GM18861 (cell line): ENCODE results near the gene RBFOX1.

Experiments used
- ATAC-seq: cut with Tn5 transposase; IDR thresholded peaks from one replicate; pipeline ENCODE4 v1.9.1; 2021; ENCODE audit not compliant: unreplicated experiment

RBFOX1 gene

DNA sequence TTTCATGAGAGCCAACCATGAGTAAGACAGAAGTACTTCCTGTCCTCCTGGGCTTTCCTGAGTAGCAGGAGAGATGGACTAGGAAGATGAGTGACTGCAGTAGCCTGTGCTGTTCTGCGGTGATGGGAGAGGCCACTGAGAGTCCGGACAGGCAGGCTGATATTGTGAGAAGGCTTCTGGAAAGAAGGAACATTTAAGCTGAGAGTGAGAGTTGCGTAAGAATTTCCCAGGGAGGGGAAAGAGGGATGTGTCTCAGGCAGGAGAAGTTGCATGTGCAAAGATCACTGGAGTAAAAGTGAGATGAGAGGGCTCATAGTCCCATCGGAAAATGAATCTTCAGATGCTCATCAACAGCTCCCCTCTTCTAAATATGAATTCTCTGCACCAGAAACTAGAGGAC is 258.3 kb downstream of the RBFOX1 start:
- ATAC-seq: no peak

DNA sequence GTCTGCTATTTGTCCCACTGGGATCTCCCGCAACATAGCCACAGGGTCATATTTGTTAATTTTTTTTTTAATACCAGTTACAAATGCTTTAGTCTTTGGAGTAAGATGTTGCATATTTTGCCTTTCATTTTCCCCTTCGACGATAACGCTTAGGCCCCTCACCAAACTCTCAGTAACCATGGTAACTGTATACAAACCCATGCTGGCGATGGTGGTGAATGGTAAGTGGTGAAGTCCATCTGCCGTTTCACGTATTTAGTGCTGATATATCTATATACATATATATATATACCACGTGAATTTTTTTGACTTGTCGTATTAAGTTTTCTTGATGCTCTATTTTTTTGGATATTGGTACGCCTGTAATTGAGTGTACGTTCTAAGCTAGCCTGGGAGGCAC is 263.7 kb downstream of the RBFOX1 start:
- no peak for ATAC-seq

- no peak for ATAC-seq
These were observed 265.0 kb downstream of the RBFOX1 start for GRCh38 chr16:7597677-7598076.

GRCh38 chr16:7601100-7601499 is 268.5 kb downstream of the RBFOX1 start:
- ATAC-seq: no peak

DNA sequence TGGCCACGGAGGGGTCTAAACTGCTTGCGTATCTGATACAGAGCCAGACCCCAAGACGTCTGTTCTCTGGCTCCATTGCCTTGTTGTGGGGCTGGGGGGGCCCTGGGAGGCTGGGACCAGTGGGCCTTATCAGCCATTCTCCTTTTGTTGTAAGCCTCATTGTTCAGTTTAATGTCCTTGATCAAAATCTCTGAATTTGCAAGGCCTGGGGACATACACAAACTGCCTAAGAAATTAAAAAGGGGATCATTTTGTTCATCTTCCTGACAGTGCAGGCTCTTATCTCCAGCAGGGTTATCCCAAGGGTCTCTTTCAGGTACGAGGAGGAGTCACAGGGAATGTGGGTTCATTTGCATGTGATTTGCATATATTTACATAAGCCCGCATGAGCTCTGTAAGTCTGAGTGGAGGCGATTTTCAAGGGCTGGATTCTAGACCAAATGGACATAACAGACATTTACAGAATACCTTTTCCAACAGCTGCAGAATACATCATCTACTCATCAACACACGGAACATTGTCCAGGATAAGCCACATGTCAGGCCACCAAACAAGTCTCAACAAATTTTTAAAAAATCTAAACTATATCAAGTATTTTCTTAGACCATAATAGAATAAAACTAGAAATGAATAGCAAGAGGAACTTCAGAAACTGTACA is 269.8 kb downstream of the RBFOX1 start:
- ATAC-seq: no peak

GRCh38 chr16:7605812-7606211 is 273.2 kb downstream of the RBFOX1 start:
- ATAC-seq: no peak

- ATAC-seq: no peak
These were observed 280.0 kb downstream of the RBFOX1 start for GRCh38 chr16:7612671-7613070.

GRCh38 chr16:7613518-7613917 is 280.9 kb downstream of the RBFOX1 start:
- no peak for ATAC-seq

- no peak for ATAC-seq
These were observed 281.6 kb downstream of the RBFOX1 start for GRCh38 chr16:7614021-7614795.

DNA sequence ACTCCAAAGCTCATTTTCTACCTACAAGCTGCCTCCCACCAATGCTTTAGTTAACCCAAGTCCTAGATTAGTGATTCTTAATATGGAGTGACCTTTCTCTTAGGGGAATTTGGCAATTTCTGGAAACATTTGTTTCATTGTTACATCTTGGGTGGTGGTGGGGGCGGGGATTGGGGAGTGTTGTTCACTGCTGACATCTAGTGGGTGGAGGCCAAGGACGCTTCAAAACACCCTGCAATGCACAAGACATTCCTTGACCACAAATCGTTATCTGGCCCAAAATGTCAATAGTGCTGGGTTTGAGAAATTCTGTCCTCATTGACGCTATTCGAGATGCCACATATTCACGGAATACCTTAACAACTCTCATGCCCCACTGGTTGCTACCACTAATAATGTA is 282.9 kb downstream of the RBFOX1 start:
- no peak for ATAC-seq

- ATAC-seq: no peak
These were observed 292.5 kb downstream of the RBFOX1 start for GRCh38 chr16:7624871-7625766.

GRCh38 chr16:7628981-7629380 is 296.3 kb downstream of the RBFOX1 start:
- ATAC-seq: no peak

- ATAC-seq: no peak
These were observed 296.9 kb downstream of the RBFOX1 start for GRCh38 chr16:7629571-7629970.

GRCh38 chr16:7637446-7637845 is 304.8 kb downstream of the RBFOX1 start:
- ATAC-seq: no peak

DNA sequence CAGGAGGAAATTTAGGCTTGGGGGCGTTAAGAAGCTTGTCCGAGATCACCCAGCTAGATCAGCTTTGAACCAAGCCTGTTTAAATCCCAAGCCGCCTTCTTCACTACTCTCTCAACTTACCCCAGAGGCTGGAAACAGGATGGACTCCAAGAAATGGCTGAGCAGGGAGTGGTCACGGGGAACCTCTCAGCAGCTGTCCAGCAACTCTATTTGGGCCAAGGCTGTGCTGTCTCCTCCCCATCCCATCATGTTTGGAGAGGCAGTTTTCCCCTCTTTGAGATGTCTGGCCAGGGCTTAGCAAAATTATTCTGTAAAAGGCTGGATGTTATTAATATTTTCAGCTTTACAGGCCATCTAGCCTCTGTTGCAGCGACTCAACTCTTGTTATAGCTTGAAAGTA is 305.7 kb downstream of the RBFOX1 start:
- no peak for ATAC-seq

DNA sequence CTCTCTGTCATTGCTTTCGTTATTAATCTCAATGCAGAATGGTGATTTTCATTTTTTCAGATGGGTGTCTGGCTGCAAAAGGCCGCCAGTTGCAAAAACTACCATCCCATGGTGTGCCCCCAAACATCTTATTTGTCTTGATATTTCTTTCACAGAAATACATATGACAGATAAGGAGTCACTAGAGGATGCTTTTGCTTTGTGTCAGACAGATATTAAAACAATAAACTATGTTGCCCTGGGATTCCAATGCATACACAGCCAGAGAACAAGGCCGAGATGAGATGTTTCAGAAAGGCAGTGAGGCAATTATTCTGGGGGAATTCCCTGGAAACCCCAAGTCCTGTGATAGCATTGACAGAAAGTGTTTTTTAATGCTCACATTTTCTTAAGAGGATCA is 307.7 kb downstream of the RBFOX1 start:
- no peak for ATAC-seq

GRCh38 chr16:7644176-7644575 is 311.5 kb downstream of the RBFOX1 start:
- ATAC-seq: no peak

DNA sequence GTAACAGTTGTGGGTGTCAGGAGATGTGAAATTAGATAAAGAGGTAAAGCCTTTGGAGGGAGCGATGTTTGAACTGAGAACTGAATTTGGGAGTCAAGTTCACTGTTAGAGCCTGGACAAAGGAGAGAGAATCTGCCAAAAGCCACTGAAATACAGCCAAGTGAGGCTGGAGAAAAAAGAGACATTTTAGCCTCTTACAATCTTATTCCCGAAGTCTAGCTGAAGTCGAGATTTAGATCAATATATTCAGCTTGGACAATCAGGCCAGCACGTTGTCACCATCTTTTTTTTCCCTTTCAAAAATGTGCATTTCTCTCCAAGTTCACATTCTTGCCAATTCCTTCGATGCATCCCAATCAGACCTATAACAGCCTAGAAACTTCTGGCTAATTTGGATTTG is 312.2 kb downstream of the RBFOX1 start:
- ATAC-seq: no peak

DNA sequence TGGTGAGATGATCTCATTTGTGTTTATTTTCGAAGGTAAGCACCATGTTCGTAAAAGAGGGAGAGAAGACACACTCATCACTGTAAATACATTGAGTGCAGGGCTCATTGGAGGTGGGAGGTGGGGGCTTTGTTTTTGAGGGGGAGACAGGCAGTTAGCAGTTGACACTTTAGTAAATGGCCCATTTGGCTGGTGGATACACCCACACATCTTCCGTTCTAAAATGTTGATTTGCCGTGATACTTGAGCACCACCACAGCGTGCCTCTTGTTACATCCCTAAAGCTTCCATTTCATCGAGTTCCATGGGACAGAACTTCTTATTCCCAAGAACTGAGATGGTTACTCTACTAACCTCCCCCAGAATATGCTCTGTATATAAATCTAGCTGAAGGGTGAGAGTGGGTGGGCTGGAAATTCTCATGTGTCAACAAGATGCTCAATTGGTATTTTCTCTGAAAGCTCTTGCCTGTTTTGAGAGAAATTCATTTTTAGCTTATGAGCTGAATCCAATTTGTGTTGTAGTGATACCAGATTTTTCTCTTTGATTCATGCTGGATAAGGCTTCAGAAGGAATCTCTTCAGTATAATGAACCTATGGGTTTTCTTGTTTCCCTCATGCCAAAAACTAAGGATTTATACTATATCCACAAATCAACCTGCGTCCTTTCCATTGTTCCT is 314.3 kb downstream of the RBFOX1 start:
- ATAC-seq: no peak

DNA sequence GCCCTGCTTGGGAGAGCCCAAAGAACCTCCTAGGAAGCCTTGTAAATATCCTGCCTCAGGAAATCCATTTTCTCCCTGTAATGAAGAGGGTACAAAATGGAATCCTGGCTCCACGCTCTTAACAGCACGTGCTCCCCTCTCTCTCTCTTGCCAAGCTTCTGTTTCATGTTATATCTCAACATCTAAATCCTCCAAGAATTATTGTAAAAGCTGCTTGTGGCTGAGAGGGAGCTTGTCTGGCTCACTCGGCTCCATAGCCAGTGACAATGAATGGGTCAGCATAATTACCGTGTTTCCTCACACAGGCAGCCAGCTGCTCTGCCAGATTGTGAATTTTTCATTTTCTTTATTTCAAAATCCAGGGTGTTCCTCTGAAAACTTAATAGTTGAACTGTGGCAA is 317.8 kb downstream of the RBFOX1 start:
- no peak for ATAC-seq
